ENCODE results near the gene POMT1.
A peak's percentile ranks its signal among the peaks of the same experiment; 100 is the strongest.

The POMT1 gene

GRCh38 chr9:131496844-131497405 lies 5.8 kb upstream of the POMT1 start:
- no peak for DNase-seq

GRCh38 chr9:131499254-131499767 lies 3.4 kb upstream of the POMT1 start:
- DNase-seq = no peak

- DNase-seq = peak; percentile 67
Observed at GRCh38 chr9:131500377-131500776, 2.3 kb upstream of the POMT1 start.

- no peak for DNase-seq
Observed at GRCh38 chr9:131500939-131501541, 1.7 kb upstream of the POMT1 start.

GRCh38 chr9:131503626-131504465 lies 1.1 kb downstream of the POMT1 start:
- DNase-seq = peak; percentile 35

- no peak for DNase-seq
Observed at GRCh38 chr9:131505012-131505411, 2.3 kb downstream of the POMT1 start.

GRCh38 chr9:131511416-131511815 lies 8.7 kb downstream of the POMT1 start:
- DNase-seq = no peak

GRCh38 chr9:131511880-131512279 lies 9.2 kb downstream of the POMT1 start:
- no peak for DNase-seq

- DNase-seq = no peak
Observed at GRCh38 chr9:131513177-131513576, 10.5 kb downstream of the POMT1 start.

GRCh38 chr9:131515559-131516031 lies 12.9 kb downstream of the POMT1 start:
- peak; percentile 19 for DNase-seq

- DNase-seq = no peak
Observed at GRCh38 chr9:131516100-131516499, 13.4 kb downstream of the POMT1 start.

- no peak for DNase-seq
Observed at GRCh38 chr9:131516930-131517329, 14.2 kb downstream of the POMT1 start.

- DNase-seq = no peak
Observed at GRCh38 chr9:131517761-131518190, 15.1 kb downstream of the POMT1 start.

GRCh38 chr9:131518553-131518952 lies 15.8 kb downstream of the POMT1 start:
- DNase-seq = no peak

GRCh38 chr9:131520503-131520902 lies 17.8 kb downstream of the POMT1 start:
- no peak for DNase-seq

GRCh38 chr9:131521203-131521602 lies 18.5 kb downstream of the POMT1 start:
- no peak for DNase-seq

GRCh38 chr9:131521822-131522221 lies 19.1 kb downstream of the POMT1 start:
- no peak for DNase-seq

GRCh38 chr9:131522257-131523085 lies 19.8 kb downstream of the POMT1 start:
- no peak for DNase-seq

GRCh38 chr9:131523086-131523388 lies 20.3 kb downstream of the POMT1 start:
- no peak for DNase-seq

GRCh38 chr9:131523451-131524435 lies 21.0 kb downstream of the POMT1 start:
- no peak for DNase-seq

- no peak for DNase-seq
Observed at GRCh38 chr9:131524665-131525315, 22.1 kb downstream of the POMT1 start.
